Fibroblast of lung (primary cell): Measurements from ENCODE around the gene EDN2. TPM values are rescaled to one million over a fixed set of nuclear protein-coding genes. Genes with fewer than 3 reads are reported as not detected.

ENCODE experiments used
- DNase-seq, 2 donors: peaks; one replicate each; pipeline versions ENCODE4 v3.0.0 to v3.0.0-alpha.2; 2010; ENCODE audit warnings: low read depth in 2 of 2
- H2AFZ ChIP-seq: 2 replicates; pipeline ENCODE4 v1.5.1; 2012; ENCODE audit warnings: low read length, control low read depth, inconsistent platforms
- H3K27ac ChIP-seq: 2 replicates; pipeline ENCODE4 v1.5.1; 2011; ENCODE audit warnings: low read length, control low read depth; ENCODE audit not compliant: insufficient read depth
- H3K27me3 ChIP-seq: 2 replicates; pipeline ENCODE4 v1.5.1; 2011; ENCODE audit warnings: mild to moderate bottlenecking, low read length; ENCODE audit not compliant: control insufficient read depth, insufficient read depth
- H3K36me3 ChIP-seq: 2 replicates; pipeline ENCODE4 v1.5.1; 2011; ENCODE audit warnings: low read length; ENCODE audit not compliant: control insufficient read depth, insufficient read depth
- H3K4me1 ChIP-seq: 2 replicates; pipeline ENCODE4 v1.5.1; 2011; ENCODE audit warnings: low read length; ENCODE audit not compliant: control insufficient read depth, insufficient read depth; ENCODE audit errors: extremely low read depth
- H3K4me2 ChIP-seq: 2 replicates; pipeline ENCODE4 v1.5.1; 2011; ENCODE audit warnings: low read length, control low read depth; ENCODE audit not compliant: insufficient read depth; ENCODE audit errors: extremely low read depth
- H3K4me3 ChIP-seq, 4 experiments: fragments of 200-600 bp in 1 of 4; sonication (generic) in 1 of 4; replicated peaks in 1 of 4; 2 replicates each; pipeline ENCODE4 v1.5.1; 2011 to 2016; ENCODE audit warnings: low read length in 4 of 4, low read depth in 3 of 4, mild to moderate bottlenecking in 3 of 4, control low read depth in 2 of 4, inconsistent platforms in 1 of 4, mixed read lengths in 1 of 4; ENCODE audit not compliant: insufficient read depth in 1 of 4; ENCODE audit errors: control extremely low read depth in 1 of 4
- H3K79me2 ChIP-seq: 2 replicates; pipeline ENCODE4 v1.5.1; 2012; ENCODE audit warnings: mild to moderate bottlenecking, low read length, inconsistent platforms; ENCODE audit not compliant: control insufficient read depth, insufficient read depth
- H3K9ac ChIP-seq: 2 replicates; pipeline ENCODE4 v1.5.1; 2011; ENCODE audit warnings: mild to moderate bottlenecking, low read length, control low read depth; ENCODE audit not compliant: insufficient read depth
- H3K9me3 ChIP-seq: 2 replicates; pipeline ENCODE4 v1.5.1; 2012; ENCODE audit warnings: low read depth, low read length; ENCODE audit not compliant: control insufficient read depth, insufficient read depth
- H4K20me1 ChIP-seq: 2 replicates; pipeline ENCODE4 v1.5.1; 2011; ENCODE audit warnings: low read length; ENCODE audit not compliant: control insufficient read depth, insufficient read depth; ENCODE audit errors: extremely low read depth
- CTCF ChIP-seq, 2 donors: IDR thresholded peaks in 1 of 2; conservative IDR thresholded peaks in 1 of 2; 1 replicate in 1 of 2; 2 replicates in 1 of 2; pipeline ENCODE4 v1.5.1; 2011 to 2012; ENCODE audit warnings: low read length in 2 of 2, control low read depth in 1 of 2, inconsistent platforms in 1 of 2, low read depth in 1 of 2, mild to moderate bottlenecking in 1 of 2
- EZH2 ChIP-seq: IDR thresholded peaks from 2 replicates; pipeline ENCODE4 v1.5.1; 2012; ENCODE audit warnings: low read length, control low read depth, mild to moderate bottlenecking; ENCODE audit errors: missing control alignments
- polyA plus RNA-seq, 2 donors: library from polyadenylated mRNA; depleted of rRNA in 1 of 2; stranded (reverse) in 1 of 2; unstranded in 1 of 2; fragments of >200 nt; gene quantifications; 2 replicates each; pipeline ENCODE4 v1.2.1, GENCODE V29; 2011 to 2012; ENCODE audit warnings: missing spikeins in 1 of 2
- total RNA-seq: library from RNA; depleted of rRNA; stranded (reverse); fragments of >200 nt; gene quantifications from 2 replicates; pipeline ENCODE4 v1.2.1, GENCODE V29; 2014

EDN2 gene
- total and polyA plus RNA-seq, 2 donors (not counting 1 experiment from before 2014, with no cell fraction given), result not detected

DNA sequence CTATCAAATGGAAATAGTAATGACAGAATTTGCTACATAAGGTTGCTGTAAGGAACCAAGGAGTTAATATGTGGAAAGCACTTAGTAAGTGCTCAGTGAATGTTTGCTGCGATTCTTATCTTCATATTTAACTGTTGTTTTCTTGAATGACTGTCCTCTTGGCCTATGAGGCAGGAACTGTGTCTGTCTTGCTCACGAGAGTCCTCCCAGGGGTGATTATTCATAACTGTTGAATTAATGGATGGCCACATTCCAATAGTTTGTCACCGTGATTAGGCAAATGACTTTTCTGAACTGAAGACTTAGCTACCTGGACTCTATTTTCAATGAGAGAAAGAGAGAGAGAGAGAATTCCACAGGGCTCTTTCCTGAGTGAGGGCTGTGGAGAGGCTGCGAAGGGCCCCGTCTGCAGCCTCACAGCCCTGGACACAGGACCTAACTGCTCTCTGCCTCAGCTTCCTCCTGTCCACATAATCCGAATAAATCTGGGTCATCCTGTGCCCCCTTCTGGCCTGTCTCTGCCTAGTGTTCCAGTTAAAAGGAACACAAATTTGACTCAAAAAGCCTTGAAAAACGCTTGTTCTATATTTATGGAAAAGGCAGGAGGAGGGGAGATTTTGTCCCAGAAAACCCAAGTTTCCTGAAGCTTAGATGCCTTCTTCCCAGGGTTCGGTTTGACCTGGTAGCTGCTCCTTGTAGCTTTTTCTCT, 8.5 kb downstream of the EDN2 start:
- Histone ChIP-seq H3K79me2 (no peaks in the 10 kb centered on the region), H3K27ac (no peak overlapping the region), H3K4me3 (no peak overlapping the region), H3K9ac (no peak overlapping the region), H3K36me3 (no peaks in the 10 kb centered on the region), H3K4me2 (no peak overlapping the region), H3K9me3 (no peaks in the 10 kb centered on the region), H3K27me3 (no peaks in the 10 kb centered on the region), H2AFZ (no peak overlapping the region), H3K4me1 (no peaks in the 10 kb centered on the region), H4K20me1 (no peaks in the 10 kb centered on the region)
- TF ChIP-seq EZH2, result no peak
- peak; percentile 9 to 21 for TF ChIP-seq CTCF (conservative IDR thresholded peaks at IDR 0.05 in 1 of 2, IDR thresholded peaks at IDR 0.05 in 1 of 2; ENCODE audit: low read depth in 1 of 2, low read length in 2 of 2)
- peak in 1 of 2 donors; percentile 73 for DNase-seq

DNA sequence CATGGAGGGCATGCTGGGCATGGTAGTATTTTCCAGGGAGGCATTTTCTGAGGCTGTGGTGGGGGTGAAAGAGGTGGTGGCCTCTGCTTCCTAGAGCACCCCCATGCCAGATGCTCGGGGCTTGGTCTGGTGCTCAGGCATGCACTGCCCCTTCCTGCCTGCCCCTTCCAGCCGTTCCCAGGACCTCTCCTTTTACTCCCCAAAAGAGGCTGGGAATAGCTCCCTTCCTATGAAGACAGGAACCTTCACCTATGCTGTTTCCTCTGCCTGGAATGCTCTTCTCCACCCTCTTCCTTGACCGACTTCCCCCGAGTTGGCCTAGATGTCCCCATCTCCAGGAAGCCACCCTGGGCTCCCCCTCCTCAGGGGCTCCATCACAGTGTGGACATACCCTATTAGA, 9.1 kb downstream of the EDN2 start:
- H3K9ac ChIP-seq, result no peak overlapping the region
- H3K27ac ChIP-seq, result no peak overlapping the region
- H3K79me2 ChIP-seq, result no peaks in the 10 kb centered on the region
- H2AFZ ChIP-seq, result no peak overlapping the region
- no peaks in the 10 kb centered on the region for H4K20me1 ChIP-seq
- no peaks in the 10 kb centered on the region for H3K4me1 ChIP-seq
- TF ChIP-seq EZH2 (no peak), CTCF (conservative IDR thresholded peaks at IDR 0.05 in 1 of 2, IDR thresholded peaks at IDR 0.05 in 1 of 2; ENCODE audit: low read depth in 1 of 2, low read length in 2 of 2) (no peak)
- no peaks in the 10 kb centered on the region for H3K27me3 ChIP-seq
- DNase-seq, result no peak
- H3K9me3 ChIP-seq, result no peaks in the 10 kb centered on the region
- no peak overlapping the region for H3K4me2 ChIP-seq
- no peaks in the 10 kb centered on the region for H3K36me3 ChIP-seq
- H3K4me3 ChIP-seq, result no peak overlapping the region

- Histone ChIP-seq H3K79me2 (no peaks in the 10 kb centered on the region), H3K27me3 (no peaks in the 10 kb centered on the region), H3K36me3 (no peaks in the 10 kb centered on the region), H3K27ac (no peak overlapping the region), H4K20me1 (no peaks in the 10 kb centered on the region), H3K4me1 (no peaks in the 10 kb centered on the region), H3K4me2 (no peak overlapping the region), H3K4me3 (no peak overlapping the region), H2AFZ (no peak overlapping the region), H3K9me3 (no peaks in the 10 kb centered on the region), H3K9ac (no peak overlapping the region)
- TF ChIP-seq EZH2 (no peak), CTCF (conservative IDR thresholded peaks at IDR 0.05 in 1 of 2, IDR thresholded peaks at IDR 0.05 in 1 of 2; ENCODE audit: low read depth in 1 of 2, low read length in 2 of 2) (no peak)
- peak in 1 of 2 donors; percentile 47 for DNase-seq
Observed at GRCh38 chr1:41474490-41475271, 9.8 kb downstream of the EDN2 start.
